22Rv1 (cell line): ENCODE data around the gene PRIMPOL.
"Not testable (repeated sequence)": the region's sequence is repeated elsewhere in the genome, so short reads cannot be mapped to it uniquely, and the experiment has no call there.

Experiments used
- CTCF ChIP-seq: fragments of 450-650 bp; IDR thresholded peaks from 2 replicates; pipeline ENCODE4 v1.5.1; 2017; ENCODE audit warnings: mild to moderate bottlenecking
- ZFX ChIP-seq: fragments of 450-650 bp; IDR thresholded peaks from 2 replicates; pipeline ENCODE4 v1.6.1; 2017; ENCODE audit warnings: antibody characterized with exemption, borderline replicate concordance

DNA sequence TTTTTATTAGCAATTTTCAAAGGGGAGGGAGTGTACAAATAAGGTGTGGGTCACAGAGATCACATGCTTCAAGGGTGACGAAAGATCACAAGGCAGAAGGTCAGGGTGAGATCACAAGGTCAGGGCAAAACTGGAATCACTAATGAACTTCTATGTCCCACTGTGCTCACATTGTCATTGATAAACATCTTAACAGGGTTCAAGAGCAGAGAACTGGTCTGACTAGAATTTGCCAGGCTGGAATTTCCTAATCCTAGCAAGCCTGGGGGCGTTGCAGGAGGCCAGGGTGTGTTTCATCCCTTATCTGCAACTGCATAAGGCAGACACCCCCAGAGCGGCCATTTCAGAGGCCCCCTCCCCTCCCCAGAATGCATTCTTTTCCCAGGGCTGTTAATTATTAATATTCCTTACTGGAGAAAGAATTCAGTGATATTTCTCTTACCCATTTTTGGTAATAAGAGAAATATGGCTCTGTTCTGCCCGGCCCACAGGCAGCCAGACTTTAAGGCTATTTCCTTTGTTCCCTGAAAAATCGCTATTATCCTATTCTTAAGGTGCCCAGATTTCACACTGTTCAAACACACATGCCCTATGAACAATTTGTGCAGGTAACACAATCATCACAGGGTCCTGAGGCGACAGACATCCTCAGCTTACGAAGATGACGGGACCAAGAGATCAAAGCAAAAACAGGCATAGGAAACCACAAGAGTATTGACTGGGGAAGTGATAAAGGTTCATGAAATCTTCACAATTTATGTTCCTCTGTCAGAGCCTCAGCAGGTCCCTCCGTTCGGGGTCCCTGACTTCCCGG lies 23.5 kb upstream of the PRIMPOL start:
- not testable (repeated sequence) for TF ChIP-seq CTCF, ZFX
